HL-60/S4 treated with retinoic acid at 250 ng/mL for 4 days and 3 days (cell line): ENCODE results near the gene EYA2.

Experiments used
- in situ Hi-C: fragments of 300-500 bp; cut with MboI; formaldehyde crosslinking; loops from 2 replicates; pipeline ENCODE4 v1.7.0; 2022; ENCODE audit warnings: low sequenced_read_pairs

The EYA2 gene

DNA sequence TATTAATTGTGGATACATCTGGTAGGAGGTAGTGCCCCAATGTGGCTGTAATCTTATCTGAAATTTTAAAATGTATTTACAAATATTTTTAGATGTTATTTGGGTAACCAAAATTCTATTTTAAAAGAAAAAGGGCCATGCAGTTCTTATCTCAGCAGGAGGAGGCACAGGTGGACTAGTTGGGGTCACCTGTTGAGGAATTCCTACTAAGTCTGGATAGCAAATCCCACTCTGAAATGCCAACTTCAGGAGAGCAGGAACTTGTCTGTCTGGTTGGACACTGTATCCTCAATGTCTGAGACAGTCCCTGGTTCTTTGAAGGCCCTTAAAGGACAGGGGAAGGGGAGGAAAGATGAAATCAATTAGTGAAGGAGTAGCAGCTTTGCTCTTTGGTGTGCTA, 82.6 kb downstream of the EYA2 start:
- in situ Hi-C loops: no loop called here

DNA sequence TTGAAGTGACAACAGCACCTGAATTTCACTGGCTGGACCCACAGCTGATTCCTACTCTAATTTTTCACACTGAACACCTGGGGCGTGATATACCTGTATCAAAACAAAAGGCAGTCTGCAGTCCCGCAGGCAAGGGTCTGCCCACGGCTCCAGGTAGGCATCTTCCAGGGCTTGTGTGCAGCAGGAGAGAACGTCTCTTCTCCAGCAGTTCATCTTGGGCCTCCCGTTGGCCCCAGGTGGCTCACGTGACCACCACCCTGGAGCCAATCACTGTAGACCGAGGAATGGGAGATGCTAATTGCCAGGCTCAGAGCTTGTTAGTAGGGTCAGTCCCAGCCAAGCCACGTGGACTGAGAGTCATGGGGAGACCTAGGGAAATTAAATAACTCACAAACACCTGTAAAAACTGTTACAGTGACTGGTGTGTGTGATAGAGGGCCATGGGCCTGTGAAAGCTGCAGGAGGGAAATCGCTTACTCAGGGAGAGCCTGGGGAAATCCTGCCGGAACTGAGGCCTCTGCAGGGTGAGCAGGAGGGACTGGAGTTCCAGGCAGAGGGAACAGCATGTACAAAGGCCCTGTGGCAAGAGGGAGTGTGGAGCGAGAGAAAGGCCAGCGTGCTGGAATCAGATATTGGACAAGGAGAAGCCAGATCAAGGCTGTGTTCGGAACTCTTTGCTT, 83.4 kb downstream of the EYA2 start:
- in situ Hi-C loops: no loop called here

DNA sequence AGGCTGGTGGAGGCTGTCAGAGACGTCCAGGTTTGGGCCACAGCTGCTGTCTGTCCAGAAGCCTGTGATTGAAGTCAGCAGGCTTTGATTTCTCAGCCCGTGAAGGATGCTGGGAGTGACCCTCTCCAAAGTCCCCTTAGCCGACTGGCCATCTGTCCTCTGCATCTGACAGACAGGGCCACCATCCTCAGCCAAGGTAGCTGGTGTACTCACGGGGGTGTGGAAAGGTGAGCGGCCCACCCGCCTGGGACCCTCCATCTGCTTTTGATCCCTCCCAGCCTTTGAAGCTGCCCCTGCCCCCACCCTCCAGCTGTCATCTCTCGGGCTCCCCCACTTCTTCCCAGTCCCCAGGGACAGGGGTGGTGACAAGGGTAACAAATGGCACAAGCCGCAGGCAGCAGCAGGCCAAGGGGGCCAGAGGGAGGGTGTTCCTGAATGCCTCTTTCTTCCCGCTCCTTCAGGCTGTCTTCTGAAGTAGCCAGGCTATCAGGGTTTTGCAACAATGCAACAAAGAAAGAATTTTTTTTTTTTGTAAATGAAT, 84.4 kb downstream of the EYA2 start:
- in situ Hi-C loops: no loop called here

DNA sequence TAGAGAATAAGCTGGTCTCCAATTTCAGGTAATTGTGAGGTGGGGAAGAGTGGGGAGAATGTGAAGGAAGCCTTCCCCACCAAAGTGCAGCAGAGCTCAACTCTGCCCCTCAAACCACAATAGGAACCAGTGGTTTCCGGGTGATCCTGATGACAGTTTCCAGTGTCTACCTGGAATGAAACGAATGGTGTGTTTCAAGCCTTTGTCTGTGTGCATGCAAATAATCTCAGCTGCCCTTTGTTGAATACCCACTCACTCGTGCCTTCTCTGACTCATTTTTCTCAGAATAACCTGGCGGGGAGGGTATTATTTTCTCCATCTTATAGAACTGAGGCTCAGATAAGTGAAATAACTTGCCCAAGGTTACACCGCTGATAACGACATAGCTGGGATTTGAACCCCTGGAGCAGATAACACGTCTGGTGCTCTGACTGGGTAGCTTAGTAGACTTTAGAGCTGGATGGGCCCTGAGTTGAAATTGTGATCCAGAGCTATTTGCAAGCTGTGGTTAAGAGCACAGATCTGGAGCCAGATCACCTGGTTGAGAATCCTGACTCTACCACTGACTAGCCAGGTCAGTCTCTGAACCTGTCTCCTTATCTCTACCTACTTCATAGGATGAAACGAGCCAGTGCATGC, 85.1 kb downstream of the EYA2 start:
- in situ Hi-C loops: no loop called here

DNA sequence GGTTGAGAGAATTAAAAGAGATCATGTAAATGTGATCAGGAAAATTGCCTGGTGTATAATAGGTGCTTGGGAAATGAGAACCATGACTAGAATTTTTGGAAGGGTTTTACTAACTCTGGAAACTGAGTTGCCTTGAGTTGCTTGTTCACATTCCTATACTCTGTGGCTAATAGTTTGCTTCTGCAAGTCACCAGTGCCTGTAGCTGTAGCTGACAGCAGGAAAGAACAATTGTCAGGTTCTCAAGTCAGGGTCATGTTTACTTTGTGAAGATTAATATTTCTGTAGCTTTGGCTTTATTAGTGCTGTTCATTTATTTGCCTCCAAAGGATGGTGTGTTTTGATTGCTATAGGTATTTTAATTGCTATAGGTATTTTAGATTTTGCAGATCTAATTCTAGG, 86.5 kb downstream of the EYA2 start:
- in situ Hi-C loops: no loop called here

DNA sequence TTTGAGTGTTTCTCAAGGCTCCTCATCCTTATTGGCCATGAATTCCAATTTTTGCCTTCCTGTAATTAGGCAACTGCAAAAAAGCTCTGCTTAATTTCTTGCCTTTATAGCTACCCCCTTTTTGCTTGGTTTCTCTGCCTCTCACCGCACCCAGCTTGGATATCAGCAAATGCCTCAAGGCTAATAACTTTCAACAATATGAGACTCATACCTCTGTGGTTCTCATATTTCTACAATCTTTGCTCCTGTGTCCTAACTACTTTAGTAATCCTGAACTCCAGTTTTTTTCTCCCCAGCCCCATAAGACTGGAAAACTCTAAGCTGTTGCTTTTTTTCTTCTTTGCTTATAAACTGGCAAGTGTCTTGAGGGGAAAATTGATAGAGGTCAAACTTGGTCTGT, 88.8 kb downstream of the EYA2 start:
- in situ Hi-C loops: no loop called here

DNA sequence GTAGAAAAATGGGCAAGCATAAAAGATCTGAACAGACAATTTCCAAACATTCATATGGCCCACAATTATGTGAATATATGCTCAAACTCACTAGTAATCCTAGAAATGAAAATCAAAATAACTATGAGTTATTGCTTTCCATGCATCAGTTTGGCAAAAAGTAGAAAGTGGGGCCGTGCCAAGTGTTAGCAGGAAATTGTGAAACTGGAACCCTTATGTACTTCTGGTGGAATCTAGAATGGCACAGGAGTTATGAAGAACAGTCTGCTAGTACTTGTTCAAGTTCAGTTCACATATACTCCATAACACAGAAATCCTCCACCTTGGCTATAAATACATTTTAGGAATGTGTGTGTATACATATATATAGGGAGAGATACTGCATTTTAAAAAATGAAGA, 89.8 kb downstream of the EYA2 start:
- in situ Hi-C loops: no loop called here

DNA sequence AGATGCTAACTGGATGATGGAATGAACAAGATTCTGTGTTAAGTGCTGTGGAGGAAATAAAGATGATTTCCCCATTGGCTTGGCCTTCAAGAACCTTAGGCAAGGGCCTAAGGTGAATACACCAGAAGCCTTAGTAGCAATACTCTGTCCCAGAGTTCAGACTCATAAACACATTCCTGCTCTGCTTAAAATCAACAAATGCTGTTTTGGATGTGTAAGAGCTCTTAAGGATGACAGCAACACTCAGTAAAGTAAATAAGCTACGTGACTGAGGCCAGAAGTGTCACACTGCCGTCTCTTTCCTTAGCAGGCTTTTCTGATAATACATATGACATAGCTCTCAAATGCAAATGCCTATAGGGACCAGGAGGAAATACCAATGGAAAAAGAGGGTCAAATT, 90.6 kb downstream of the EYA2 start:
- in situ Hi-C loops: no loop called here

DNA sequence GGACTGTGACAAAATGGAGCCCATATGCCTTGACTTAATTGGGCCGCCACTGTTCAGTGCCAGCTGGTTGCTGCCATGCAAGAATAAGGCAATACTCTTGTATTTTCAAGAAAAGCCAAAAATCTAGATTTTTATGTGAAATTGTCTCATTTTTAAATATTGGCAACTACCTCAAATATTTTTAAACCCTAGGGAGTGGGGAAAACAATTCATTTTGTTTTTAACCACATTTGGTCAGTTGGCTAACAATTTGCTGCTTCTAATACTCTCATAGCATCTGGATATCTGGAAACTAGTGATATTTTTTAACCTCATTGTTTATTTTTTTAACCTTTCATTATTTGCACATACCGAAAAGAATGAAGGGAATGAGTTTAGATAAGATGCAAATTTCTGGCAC, 91.0 kb downstream of the EYA2 start:
- in situ Hi-C loops: no loop called here

DNA sequence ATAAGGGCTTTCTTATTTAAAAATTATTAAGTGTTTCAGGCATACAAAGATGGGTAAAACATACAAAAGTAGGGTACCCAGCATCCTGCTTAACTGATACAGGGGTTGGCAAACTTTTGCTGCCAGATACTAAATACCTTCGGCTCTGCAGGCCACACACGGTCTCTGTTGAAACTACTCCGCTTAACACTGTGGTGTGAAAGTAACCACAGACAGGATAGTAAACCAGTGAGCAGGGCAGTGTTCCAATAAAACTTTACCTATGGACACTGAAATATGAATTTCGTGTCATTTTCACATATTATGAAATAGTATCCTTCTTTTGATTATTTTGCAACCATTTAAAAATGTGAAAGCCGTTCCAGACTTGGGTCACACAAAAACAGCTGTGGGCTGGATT, 92.4 kb downstream of the EYA2 start:
- in situ Hi-C loops: no loop called here

DNA sequence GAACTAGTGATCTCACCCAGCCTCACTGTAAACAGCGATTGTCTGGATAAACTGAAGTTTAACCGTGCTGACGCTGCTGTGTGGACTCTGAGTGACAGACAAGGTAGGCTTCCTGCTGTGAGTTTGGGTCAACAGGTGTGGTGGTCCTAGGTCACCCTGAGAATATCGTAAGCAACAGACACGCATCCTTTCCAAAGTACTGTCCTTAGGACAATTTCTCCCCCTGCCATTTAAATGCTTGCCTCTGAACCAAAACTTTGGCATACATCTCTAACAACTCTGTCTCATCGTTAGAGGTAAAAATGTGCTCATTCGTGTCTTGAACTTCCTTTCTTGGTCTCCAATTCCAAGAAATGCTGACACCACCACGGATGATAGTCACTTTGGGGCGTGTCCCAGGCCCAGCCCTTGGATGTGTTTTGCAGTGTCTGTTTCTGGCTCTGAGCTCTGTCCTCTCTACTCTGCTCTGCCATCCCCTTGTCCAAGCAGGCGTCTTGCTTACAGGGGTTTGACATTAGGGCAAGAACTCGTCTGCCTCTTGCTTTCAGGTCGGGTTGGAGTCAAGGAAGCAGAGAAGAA, 95.5 kb downstream of the EYA2 start:
- in situ Hi-C loops: no loop called here

DNA sequence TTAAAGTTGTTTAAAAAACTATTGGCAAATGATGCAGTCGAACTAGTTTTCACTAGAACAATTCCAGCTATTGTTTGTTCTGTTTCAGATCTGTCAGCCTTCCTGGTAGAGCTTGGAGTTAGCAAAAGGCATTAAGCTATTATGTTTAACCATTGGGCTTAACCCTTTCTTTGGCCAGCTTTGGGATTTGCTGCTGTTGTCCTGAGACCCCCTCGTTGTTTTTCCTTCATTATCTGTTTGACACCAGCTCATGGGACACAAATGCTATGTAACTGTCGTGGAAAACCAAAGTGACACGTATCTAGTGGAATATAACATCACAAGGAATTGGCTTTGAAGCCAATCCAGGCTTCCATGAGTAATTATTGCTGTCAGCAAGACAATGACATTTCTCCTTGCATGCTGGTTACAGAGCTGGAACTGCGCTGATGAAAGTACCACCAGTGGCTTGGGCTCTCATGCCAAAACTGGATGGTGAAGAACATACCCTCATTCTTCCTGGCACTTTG, 96.0 kb downstream of the EYA2 start:
- in situ Hi-C loops: no loop called here

DNA sequence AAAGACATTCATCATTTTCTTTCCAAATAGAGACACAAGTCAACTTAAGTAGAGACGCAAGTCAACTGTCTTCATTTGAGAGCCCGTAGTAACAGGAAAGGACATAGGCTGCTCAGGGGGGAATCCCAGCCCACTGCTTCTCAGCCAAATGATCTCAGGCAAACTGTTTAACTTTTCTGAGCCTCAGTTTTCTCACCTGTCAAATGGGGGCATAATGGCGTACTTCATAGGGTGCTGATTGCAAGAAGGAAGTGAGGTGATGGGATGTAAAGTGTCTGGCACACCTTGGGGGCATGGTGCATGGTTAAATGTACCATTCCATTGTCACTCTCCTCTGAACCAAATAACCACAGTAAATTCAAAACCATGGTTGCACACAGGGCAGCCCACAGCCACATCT, 96.5 kb downstream of the EYA2 start:
- in situ Hi-C loops: no loop called here

DNA sequence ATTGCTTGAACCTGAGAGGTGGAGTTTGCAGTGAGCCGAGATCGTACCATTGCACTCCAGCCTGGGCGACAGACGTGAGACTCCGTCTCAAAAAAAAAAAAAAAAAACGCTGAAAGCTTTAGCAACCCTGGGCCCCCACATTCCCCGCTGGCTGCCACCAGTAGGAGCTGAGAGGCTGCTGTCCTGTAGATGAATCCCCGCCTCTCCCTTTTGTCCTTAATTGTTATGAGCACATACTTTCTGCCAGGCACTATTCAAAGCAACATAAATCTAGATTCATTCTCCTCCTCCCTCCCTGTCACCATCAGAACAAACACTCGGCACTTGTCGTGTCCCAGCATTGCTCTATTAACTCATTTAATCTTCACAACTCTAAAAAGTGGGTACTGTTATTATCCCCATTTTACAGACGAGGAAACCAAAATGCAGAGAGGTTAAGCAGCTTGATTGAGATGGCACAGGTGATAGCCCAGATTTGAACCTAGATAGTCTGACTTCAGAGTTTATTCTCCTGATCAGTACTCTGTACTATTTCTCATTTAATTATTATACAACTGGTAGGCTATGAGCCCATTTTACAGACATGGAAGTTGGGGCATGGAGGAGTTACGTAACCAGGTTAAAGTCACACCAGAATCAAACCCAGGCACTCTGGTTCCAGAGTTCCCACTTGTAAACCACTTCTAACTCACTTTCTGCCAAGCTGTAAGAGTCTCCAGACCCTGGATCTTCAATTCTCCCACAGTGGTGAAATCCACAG, 97.4 kb downstream of the EYA2 start:
- in situ Hi-C loops: no loop called here

DNA sequence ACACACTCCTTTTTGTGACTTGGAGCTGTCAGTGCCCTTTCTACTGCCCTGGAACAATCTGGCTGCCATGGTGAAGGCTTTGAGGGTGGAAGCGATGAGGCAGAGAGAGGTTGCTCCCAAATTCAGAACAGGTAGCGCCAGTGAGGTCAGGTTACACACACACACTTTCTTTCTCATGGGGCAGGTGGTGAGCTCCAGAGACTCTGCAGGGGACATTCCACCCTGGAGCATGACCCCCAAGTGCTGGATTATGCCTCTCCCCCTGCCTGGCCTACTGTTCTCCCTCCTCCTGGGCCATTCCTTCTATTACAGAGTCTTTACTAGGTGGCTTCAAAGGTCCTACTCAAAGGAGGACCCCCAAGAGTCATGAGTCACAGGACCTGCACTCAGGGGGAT, 98.0 kb downstream of the EYA2 start:
- in situ Hi-C loops: no loop called here

DNA sequence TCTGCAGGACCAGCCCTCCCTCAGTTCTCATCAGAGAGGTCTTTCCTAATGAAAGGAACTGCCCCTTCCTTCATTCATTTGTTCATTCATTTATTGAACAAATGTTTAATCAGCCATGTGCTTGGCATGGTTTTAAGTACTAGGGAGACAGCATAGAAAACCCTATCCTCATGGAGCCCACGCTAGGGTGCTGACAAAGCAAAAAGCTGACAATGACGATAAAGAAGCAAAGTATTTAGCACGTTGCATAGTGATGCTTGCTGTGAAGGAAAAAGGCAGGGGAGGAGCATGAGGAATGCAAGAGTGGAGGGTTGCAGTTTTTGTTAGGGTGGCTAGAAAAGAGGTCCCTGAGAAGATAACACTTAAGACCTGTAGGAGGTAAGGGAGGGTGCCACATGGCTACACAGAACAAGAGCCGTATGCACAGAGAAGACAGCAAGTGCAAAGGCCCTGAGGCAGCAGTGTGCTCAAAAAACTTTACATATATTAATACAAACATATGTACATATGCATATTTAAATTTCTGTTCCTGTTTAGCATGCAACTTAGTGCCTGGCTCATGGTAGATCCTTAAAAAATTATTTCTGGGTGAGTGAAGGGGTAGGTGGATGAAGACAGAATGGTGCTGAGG, 98.9 kb downstream of the EYA2 start:
- in situ Hi-C loops: no loop called here

DNA sequence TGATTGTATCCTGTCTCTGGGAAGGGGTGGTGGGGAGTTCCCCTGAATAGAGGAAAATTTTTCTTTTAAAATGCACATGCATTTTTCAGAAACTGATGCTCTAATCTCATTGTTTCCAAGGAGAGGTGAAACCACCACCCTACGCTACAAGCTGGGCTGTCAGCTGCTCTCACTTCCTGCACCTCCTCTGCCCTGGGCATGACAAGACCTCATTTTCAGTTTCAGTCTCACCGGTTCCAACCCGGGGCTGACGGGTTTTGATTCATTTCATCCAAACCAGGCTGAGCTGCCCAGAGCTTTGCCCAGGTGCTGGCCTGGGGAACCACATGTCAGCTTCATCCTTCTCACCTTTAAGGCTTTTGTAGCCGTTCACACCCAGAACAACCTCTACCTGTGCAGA, 99.7 kb downstream of the EYA2 start:
- in situ Hi-C loops: no loop called here

DNA sequence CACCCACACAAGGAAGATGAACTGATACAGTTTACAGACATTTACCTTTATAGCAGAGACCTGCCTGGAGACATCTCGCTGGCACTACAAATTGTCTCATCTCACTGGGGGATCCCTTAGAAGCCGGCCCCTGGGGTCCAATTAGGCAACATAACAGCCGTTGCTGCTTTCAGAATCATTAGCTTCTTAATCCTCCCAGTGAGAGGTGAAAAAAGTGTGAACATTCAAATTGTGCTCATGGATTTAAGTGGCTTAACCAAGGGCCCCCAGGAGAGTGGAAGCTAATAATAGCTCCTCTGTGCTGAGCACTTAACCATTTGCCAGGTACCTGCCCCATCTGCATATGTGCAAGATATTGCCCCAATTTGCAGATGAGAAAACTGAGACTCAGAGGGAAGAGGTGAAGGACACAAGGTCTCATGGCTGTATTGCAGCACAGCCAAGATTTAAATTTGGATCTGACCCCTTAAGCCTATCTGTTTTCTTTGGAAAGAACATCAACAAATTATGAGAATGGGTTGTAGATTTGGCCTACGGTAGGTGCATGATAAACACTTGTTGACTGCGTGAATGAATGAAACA, 101.0 kb downstream of the EYA2 start:
- in situ Hi-C loops: no loop called here

DNA sequence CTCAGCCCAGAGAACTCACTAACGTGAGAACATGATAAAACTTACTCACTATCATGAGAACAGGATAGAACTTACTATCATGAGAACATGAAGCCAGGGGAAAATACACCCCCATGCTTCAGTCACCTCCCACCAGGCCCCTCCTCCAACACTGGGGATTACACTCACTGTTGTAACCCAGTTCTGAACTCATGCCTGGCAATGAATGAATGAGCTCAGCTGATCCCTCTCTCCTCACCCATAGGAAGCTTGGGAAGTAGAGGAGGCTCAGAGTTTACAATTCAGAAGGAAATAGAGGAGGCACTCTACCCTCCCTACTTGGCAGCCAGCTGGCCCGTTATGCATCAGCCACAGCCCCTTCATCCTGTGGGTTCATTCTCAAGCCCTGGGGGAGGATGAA, 102.5 kb downstream of the EYA2 start:
- in situ Hi-C loops: no loop called here

DNA sequence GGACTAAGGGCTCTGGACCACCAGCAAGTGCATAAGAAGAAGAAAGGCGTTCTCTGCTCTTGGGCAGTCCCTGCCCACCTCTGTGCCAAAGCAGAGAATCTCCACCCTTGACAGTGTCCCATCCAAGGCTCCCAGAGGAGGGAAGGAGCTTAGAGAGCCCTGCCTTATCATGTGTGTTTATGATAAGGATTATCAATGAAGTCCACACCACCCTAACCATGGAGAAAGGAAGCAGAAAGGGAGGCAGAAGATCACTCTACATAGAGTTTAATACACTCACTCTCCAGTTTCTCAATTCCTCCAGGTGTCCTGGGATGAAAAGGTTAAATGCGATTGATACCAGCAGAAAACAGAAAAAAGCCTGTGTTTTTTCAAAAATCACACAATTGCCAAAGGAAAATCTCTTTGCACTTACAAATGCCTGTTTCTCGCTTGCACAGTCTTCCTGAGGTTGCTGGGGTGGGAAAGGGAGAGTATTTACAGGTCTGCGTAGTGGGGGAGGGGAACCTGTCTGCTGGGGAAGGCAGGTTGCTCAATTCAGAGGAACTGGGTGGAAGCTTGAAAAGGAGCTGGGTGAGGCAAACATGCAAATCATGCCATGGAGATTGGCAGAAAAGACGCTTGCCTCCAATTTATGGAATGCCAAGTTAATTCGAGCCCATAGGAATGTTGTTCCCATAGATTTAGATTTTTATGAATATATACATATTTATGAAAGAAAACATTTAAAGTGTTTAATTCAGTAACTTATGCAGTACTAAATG, 104.0 kb downstream of the EYA2 start:
- in situ Hi-C loops: no loop called here
